Hepatocyte (in vitro differentiated cells): ENCODE measurements around the gene MST1R.

ENCODE experiments used
- EZH2 ChIP-seq: fragments of 200-600 bp; sonication (generic); IDR thresholded peaks from 2 replicates; pipeline ENCODE4 v1.6.1; 2016; ENCODE audit warnings: antibody characterized with exemption, mild to moderate bottlenecking, borderline replicate concordance
- EZH2phosphoT487 ChIP-seq: fragments of 200-600 bp; sonication (generic); IDR thresholded peaks from one replicate; pipeline ENCODE4 v1.6.1; 2018; ENCODE audit warnings: antibody characterized with exemption, mild to moderate bottlenecking, low read depth, moderate library complexity; ENCODE audit not compliant: unreplicated experiment, severe bottlenecking
- TF ChIP-seq, protein P1 (sequence below): fragments of 200-600 bp; sonication (generic); IDR thresholded peaks from 2 replicates; pipeline ENCODE4 v1.5.1; 2016; ENCODE audit warnings: antibody characterized with exemption, mild to moderate bottlenecking; ENCODE audit not compliant: poor library complexity

GRCh38 chr3:49924683-49925082 is 21.0 kb upstream of the MST1R start:
- TF ChIP-seq, protein P1, sequence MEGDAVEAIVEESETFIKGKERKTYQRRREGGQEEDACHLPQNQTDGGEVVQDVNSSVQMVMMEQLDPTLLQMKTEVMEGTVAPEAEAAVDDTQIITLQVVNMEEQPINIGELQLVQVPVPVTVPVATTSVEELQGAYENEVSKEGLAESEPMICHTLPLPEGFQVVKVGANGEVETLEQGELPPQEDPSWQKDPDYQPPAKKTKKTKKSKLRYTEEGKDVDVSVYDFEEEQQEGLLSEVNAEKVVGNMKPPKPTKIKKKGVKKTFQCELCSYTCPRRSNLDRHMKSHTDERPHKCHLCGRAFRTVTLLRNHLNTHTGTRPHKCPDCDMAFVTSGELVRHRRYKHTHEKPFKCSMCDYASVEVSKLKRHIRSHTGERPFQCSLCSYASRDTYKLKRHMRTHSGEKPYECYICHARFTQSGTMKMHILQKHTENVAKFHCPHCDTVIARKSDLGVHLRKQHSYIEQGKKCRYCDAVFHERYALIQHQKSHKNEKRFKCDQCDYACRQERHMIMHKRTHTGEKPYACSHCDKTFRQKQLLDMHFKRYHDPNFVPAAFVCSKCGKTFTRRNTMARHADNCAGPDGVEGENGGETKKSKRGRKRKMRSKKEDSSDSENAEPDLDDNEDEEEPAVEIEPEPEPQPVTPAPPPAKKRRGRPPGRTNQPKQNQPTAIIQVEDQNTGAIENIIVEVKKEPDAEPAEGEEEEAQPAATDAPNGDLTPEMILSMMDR: no peak
- no peak for TF ChIP-seq EZH2phosphoT487
- TF ChIP-seq EZH2: no peak
